WERI-Rb-1 (cell line): ENCODE data around the gene AKAP5.

Source experiments
- DNase-seq: peaks from one replicate; pipeline ENCODE4 v3.0.0-alpha.2; 2020
- H3K27ac ChIP-seq: fragments of 250-450 bp; sonication (Bioruptor Pico); 2 replicates; pipeline ENCODE4 v1.5.1; 2020; ENCODE audit warnings: mild to moderate bottlenecking, moderate library complexity
- H3K27me3 ChIP-seq: fragments of 250-450 bp; sonication (Bioruptor Pico); 2 replicates; pipeline ENCODE4 v1.5.1; 2021; ENCODE audit warnings: mild to moderate bottlenecking, low read depth, moderate library complexity; ENCODE audit not compliant: insufficient read depth, severe bottlenecking
- H3K36me3 ChIP-seq: fragments of 250-450 bp; sonication (Bioruptor Pico); 2 replicates; pipeline ENCODE4 v1.5.1; 2020; ENCODE audit warnings: mild to moderate bottlenecking, moderate library complexity
- H3K4me3 ChIP-seq: 2 replicates; pipeline ENCODE4 v1.5.1; 2011; ENCODE audit warnings: low read depth, mild to moderate bottlenecking, control low read depth, low read length
- H3K9me3 ChIP-seq: fragments of 250-450 bp; sonication (Bioruptor Pico); 2 replicates; pipeline ENCODE4 v1.5.1; 2021; ENCODE audit warnings: mild to moderate bottlenecking, moderate library complexity; ENCODE audit not compliant: severe bottlenecking
- TF ChIP-seq, protein P1 (sequence below): IDR thresholded peaks from 2 replicates; pipeline ENCODE4 v1.5.1; 2011; ENCODE audit warnings: low read depth, mild to moderate bottlenecking, control low read depth, inconsistent platforms, low read length

AKAP5 gene

GRCh38 chr14:64478634-64479250 lies 13.4 kb downstream of the AKAP5 start:
- no peak overlapping the region for H3K4me3 ChIP-seq
- H3K36me3 ChIP-seq: no peaks in the 10 kb centered on the region
- TF ChIP-seq, protein P1, sequence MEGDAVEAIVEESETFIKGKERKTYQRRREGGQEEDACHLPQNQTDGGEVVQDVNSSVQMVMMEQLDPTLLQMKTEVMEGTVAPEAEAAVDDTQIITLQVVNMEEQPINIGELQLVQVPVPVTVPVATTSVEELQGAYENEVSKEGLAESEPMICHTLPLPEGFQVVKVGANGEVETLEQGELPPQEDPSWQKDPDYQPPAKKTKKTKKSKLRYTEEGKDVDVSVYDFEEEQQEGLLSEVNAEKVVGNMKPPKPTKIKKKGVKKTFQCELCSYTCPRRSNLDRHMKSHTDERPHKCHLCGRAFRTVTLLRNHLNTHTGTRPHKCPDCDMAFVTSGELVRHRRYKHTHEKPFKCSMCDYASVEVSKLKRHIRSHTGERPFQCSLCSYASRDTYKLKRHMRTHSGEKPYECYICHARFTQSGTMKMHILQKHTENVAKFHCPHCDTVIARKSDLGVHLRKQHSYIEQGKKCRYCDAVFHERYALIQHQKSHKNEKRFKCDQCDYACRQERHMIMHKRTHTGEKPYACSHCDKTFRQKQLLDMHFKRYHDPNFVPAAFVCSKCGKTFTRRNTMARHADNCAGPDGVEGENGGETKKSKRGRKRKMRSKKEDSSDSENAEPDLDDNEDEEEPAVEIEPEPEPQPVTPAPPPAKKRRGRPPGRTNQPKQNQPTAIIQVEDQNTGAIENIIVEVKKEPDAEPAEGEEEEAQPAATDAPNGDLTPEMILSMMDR: no peak
- no peaks in the 10 kb centered on the region for H3K27me3 ChIP-seq
- H3K27ac ChIP-seq: no peak overlapping the region
- no peak for DNase-seq
- H3K9me3 ChIP-seq: no peaks in the 10 kb centered on the region

DNA sequence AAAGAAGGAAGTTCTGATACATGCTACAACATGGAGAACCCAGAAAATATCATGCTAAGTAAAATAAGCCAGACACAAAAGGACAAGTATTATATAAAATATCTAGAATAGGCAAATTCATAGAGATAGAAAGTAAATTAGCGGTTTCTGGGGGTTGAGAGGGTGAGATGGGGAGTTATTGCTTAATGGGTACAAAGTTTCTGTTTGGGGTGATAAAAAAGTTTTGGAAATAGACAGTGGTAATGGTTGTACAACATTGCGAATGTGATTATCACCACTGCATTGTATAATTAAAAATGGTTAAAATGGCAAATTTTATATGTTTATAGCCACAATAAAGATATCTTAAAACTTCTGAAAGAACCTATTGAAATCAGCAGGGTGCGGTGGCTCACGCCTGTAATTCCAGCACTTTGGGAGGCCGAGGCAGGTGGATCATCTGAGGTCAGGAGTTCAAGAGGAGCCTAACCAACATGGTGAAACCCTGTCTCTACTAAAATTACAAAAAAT lies 23.3 kb downstream of the AKAP5 start:
- Histone ChIP-seq H3K36me3 (peaks cover 23% of the 10 kb centered on the region), H3K27ac (no peak overlapping the region), H3K4me3 (no peak overlapping the region), H3K27me3 (no peaks in the 10 kb centered on the region), H3K9me3 (no peaks in the 10 kb centered on the region)
- no peak for DNase-seq
- TF ChIP-seq, protein P1: no peak

GRCh38 chr14:64491637-64492036 lies 26.3 kb downstream of the AKAP5 start:
- peaks cover 23% of the 10 kb centered on the region for H3K36me3 ChIP-seq
- no peaks in the 10 kb centered on the region for H3K9me3 ChIP-seq
- TF ChIP-seq, protein P1: no peak
- no peak for DNase-seq
- no peak overlapping the region for H3K4me3 ChIP-seq
- no peak overlapping the region for H3K27ac ChIP-seq
- H3K27me3 ChIP-seq: no peaks in the 10 kb centered on the region

DNA sequence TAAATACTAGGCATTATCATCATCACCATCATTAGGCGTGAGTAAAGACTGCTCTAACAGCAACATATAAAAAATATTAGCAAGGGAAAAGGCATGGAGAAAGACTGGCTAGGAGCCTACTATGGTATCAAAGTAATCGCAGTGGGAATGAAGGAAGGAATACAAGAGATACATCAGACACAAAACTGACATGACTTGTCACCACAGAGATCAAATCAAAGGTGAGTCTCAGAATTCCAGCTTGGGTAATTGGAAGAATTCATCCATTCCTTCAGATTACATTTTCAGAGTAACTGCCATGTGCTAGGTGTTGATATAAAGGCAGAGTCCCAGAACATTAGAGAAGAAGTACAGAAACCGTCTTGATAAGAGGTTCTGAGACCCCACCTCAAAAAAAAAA lies 28.2 kb downstream of the AKAP5 start:
- Histone ChIP-seq H3K4me3 (no peak overlapping the region), H3K36me3 (peaks cover 16% of the 10 kb centered on the region), H3K27me3 (no peaks in the 10 kb centered on the region), H3K9me3 (no peaks in the 10 kb centered on the region), H3K27ac (no peak overlapping the region)
- DNase-seq: no peak
- TF ChIP-seq, protein P1: no peak

- Histone ChIP-seq H3K27me3 (no peaks in the 10 kb centered on the region), H3K9me3 (no peaks in the 10 kb centered on the region), H3K36me3 (peaks cover 8% of the 10 kb centered on the region), H3K27ac (no peak overlapping the region), H3K4me3 (no peak overlapping the region)
- no peak for DNase-seq
- TF ChIP-seq, protein P1: no peak
Observed at GRCh38 chr14:64495252-64495651, 30.0 kb downstream of the AKAP5 start.

DNA sequence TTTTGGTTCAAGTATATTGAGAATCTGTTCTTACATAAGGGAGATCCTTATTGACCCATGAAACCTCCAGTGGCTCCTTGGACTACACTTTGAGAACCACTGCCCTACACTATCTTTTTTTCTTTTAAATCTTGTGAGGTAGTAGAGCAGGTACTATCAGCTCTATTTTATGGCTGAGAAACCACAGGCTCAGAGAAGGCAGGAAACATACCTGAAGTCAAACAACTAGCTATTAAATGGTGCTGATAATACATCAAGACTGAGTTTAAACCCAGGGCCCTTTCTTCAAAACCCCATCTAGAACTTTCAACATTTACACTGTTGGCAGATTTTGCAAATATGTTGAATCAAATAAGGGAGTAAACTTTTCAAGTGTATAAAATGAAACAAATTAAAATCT lies 31.5 kb downstream of the AKAP5 start:
- Histone ChIP-seq H3K36me3 (peaks cover 5% of the 10 kb centered on the region), H3K9me3 (no peaks in the 10 kb centered on the region), H3K4me3 (no peak overlapping the region), H3K27me3 (no peaks in the 10 kb centered on the region), H3K27ac (no peak overlapping the region)
- TF ChIP-seq, protein P1: no peak
- DNase-seq: no peak
